GM18508 (cell line): ENCODE measurements around the gene PMPCB.
A peak's percentile ranks its signal among the peaks of the same experiment; 100 is the strongest.

ENCODE experiments used
- ATAC-seq: cut with Tn5 transposase; IDR thresholded peaks from one replicate; pipeline ENCODE4 v1.9.1; 2021; ENCODE audit warnings: moderate number of reproducible peaks; ENCODE audit not compliant: insufficient read depth, unreplicated experiment

PMPCB gene

DNA sequence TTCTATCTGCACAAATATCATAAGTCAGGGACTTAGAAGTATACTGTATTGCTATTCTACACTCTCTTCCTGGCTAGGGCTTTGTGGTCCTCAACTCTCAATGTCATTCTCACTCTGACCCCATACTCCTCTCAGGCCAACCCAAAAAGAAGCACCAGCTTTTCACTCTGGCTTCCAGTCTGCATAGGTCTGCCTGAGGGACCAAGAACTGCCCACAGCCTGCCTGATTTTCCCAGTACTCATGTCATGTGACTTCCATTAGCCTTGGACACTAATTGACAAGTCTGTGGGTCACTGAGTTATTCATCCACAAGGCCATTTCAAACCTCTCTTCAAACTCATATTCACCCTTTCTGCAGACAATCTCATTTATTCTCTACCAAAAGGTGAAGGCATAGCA lies 19.8 kb downstream of the PMPCB start:
- no peak for ATAC-seq

DNA sequence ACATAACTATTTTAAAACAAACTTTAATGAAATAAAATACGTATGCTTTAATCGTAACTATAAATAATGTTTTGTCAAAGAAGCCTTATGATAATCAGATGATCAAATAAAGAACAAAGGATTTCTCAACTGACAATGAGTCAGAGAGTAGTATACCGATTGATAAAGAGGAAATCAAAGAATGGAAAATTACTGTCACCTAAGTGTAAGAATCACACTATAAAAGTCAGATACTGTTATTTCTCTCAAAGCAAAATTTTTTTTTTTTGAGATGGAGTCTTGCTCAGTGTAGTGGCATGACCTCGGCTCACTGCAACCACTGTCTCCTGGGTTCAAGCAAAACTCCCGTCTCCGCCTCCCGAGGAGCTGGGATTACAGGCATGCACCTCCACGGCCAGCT lies 28.5 kb downstream of the PMPCB start:
- no peak for ATAC-seq

DNA sequence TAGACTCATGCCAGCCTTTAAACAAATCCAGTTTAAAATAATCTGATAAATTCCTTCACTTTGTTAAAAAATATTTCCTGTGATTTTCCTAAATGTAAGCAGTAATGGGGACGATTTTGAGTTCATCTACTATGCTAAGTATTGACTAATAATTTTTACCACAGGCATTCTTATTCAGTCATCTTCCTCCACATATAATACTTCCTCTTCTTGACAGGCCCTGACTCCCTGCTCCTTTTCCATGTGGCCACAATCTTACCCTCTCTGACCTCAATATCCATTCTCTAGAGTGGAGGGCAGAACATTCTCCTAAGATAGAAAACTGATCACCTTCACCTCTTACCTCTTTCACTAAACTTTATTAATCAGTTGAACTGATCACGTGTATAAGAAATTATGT lies 39.5 kb downstream of the PMPCB start:
- no peak for ATAC-seq

DNA sequence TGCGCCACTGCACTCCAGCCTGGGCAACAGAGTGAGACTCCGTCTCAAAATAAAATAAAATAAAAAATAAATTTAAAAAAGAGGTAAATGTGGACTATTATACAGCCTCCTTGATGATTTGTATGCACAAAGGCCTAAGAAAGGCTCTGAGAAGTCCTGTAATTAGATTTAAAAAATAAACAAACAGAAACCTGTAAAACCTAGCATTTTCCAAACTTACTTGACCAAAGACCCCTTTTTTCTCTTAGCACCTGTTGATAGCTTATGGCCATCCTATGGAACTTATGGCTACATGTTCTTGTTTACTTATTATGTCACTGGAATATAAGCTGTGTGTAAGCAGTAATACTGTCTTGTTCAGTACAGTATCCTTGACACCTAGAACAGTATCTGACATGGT lies 41.6 kb downstream of the PMPCB start:
- ATAC-seq, result no peak

DNA sequence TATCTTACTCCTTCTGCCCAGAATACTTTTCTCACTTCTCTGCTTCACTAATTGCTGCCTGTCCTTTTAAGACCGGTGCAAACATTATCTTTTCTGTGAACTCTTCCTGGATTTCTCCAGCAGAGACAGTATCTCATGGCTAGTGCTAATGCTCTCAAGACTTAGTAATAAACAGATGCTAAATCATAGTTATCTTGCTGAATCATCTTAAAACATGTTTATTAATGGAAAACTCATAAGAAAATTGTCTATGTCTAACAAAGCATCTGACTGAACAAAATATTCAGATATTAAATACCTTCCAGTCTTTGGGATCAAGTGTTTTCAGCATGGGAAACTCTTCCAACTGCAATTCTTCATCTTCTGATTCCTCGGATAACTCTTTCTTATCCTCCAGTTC lies 44.2 kb downstream of the PMPCB start:
- ATAC-seq, result no peak

DNA sequence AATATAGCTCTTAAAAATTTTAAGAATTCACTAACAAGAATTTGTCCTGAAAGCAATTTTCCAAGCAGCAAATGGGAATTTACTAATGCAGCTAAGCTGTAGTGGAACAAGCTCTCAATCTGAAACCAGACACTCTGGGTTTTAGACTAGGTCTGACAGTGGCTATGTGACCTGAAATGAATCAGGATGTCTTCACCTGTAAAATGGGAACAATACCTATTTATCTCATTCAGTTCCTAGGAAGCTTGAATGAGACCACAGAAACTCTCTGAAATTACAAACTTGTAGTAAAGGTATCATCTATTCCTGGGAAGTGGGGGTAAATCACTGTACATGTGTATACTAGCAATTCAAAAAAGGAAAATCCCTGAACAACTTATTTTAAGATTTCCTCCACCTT lies 46.1 kb downstream of the PMPCB start:
- no peak for ATAC-seq

DNA sequence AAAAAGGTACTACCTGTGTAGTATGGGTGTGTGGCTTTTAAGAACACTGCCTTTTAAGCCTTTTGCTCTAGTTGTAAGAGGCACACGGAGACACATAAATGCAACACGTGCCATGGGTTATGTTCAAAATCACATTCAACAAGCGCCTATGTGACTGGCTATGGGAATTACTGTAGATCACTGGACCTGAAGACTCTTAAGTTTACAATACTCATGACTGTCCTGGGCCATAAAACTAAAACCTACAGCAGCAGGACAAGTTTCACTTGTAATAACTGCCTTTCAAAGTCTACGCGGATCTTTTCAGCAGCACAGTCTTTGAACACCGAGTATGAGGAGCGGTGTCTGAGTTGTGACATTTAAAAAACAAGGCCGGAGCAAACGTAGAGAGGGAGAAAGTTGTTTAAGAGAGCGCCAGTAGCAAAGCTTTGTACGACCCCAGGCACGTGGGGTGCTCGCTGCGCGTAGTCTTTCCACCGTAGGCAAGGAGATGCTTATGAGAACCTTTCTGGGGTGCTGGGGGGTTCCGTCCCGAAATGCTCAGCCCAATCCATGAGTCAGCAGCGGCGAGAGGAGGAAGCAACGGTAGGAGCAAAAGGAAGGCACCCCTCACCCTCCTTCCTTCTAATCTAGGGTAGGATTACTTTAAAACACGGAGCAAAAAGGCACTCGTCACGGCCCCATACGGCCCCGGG lies 46.7 kb downstream of the PMPCB start:
- ATAC-seq, result no peak

DNA sequence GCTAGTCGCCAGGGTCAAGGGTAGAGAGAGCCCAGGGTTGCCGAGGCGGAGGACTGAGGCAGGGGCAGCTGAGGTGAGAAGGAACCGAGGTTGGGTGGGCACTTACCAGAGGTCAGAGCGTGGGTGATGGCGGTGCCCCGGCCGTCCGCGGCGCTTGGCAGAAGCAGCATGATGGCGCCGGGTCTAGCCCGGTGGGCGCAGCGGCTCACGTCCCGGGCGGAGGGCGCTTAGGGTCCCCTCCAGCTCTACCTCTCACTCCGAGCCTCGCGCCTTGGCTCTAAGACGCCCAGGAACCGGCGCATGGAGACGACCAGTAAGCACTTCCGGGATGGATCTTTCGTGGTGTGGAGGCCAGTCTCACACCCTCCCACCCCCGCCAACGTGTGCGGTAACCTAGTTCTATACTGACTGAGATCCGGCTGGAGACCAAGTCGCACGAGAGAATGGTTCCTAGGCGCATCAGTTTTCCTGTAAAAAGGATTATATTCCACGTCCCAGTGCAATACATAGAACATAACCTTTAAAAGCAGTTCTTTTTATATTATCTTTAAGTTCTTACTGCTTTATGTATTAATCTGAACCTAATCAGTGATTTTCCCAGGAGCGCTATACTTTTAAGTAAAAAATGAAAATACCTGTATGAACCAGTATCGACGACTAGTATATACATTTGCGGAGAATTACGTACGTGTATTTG lies 47.4 kb downstream of the PMPCB start, which contains the start of gene DNAJC2:
Gene DNAJC2 (minus strand): TSS at position 315 of the 697 bp plus-strand sequence. CDS start 145 bp downstream, at position 170.
- ATAC-seq, result peak; percentile 37

DNA sequence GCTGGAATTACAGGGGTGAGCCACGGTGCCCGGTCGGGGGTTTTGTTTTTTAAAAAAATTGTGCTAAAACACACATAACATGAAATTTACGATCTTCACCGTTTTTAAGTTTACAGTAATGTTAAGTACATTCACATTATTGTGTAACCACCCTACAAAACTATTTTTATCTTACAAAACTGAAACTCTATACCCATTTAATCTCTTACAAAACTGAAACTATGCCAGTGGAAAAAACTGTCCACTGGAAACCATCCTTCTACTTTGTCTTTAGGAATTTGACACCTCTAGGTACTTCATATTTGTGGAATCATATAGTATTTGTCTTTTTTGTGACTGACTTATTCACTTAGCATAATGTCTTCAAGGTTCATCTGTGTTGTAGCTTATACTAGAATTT lies 49.2 kb downstream of the PMPCB start:
- no peak for ATAC-seq

DNA sequence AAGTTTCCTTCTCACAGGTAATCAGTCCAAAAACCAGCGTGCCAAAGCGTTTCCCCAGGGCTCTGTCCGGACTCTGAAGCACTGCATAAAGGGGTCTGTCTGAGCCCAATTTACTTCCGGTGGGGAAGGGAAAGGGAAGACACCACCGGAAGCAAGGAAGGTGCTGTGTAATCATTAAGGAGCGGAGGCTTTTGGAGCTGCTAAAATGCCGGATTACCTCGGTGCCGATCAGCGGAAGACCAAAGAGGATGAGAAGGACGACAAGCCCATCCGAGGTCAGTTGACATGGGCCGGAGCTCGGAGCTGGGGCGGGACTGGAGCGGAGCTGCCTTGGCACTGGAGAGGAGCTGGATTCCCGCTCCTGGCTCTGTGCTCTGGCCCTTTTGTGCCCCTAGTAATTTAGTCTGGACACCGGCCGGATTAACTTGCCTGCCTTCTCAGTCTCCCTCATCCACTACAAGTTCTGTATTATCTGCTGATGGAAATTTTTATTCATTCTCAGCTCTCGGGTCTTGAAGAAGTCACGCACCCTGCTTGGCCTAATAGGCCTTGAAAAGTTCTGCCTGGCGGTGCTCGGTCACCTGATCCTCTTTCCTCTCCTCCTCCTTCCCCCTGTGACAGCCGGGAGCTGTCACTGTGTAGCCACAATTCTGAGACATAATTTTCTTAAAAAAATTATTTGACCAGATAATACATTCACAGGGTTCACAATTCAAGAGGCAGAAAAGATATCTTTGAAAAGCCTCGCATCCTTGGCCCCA lies 50.5 kb downstream of the PMPCB start, which contains the start of gene PSMC2:
Gene PSMC2 (plus strand): TSS at position 137 of the 761 bp plus-strand sequence. CDS start 69 bp downstream, at position 206.
- ATAC-seq, result peak; percentile 51

DNA sequence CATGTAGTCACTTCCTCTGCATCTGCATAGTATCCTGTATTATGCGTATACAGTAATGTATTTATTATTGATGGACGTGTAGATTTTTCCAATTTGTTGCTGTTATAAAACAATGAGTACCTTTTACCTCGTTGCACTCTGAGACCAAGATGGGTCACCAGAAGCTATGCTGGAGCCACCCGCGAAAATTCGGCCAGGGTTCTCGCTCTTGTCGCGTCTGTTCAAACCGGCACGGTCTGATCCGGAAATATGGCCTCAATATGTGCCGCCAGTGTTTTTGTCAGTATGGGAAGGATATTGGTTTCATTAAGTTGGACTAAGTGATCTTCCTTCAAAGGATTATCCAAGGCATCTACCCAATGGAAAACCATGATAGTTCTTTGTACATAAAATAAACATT lies 51.2 kb downstream of the PMPCB start:
- no peak for ATAC-seq

DNA sequence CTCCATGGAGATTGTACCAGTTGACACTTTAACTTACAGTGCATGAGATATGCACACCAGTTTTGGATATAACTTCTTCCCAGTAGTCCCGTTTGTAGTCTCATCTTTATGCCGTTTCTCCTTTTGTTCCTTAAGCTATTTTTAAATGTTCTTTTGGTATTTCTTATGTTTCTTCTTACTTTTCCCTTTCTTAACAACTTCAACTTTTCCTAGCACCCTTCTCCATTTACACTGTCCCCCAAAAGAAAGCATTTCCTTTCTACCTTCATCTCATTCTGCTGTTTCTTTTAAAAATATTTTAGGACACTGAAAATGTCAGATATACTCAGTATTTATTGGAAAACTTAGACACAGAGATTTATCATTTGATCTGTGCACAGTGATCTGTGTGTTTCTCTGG lies 51.7 kb downstream of the PMPCB start:
- no peak for ATAC-seq

DNA sequence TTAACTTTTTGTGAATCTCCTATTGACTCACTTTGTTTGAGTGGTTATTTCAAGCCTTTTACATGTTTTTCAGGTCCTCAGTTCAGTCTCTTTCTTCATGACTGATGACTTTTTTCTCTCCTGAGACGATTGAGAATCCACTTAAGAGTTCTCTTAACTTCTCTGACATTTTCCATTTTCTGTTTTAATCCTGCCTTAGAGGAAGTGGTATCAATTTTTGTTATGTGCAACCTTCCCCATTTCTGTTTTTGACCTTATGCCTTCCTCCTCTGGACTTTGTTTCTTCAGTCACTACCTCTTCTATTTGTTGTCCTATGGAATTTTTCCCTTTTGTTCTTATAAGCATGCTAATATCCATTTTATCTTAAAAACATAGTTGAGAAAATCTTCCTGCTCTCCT lies 52.6 kb downstream of the PMPCB start:
- ATAC-seq, result no peak
